Uterus (tissue), 2 donors: ENCODE results near the gene ZNF28.
"Not testable (repeated sequence)": the region's sequence is repeated elsewhere in the genome, so short reads cannot be mapped to it uniquely, and the experiment has no call there.

ENCODE experiments used
- POLR2A ChIP-seq, 2 donors: fragments of 450-650 bp; IDR thresholded peaks; one replicate each; pipeline ENCODE4 v1.6.1; 2016; ENCODE audit warnings: antibody characterized with exemption in 2 of 2, mild to moderate bottlenecking in 1 of 2, moderate library complexity in 1 of 2
- TF ChIP-seq, protein P1 (sequence below), 4 experiments: fragments of 200-600 bp in 2 of 4; fragments of 450-650 bp in 2 of 4; sonication (generic) in 2 of 4; IDR thresholded peaks; one replicate each; pipeline ENCODE4 v1.5.1; 2016 to 2019; ENCODE audit warnings: antibody characterized with exemption in 4 of 4, mild to moderate bottlenecking in 2 of 4, moderate library complexity in 1 of 4

GRCh38 chr19:52820472-52821203 is 795 bp downstream of the ZNF28 start:
- TF ChIP-seq, protein P1, sequence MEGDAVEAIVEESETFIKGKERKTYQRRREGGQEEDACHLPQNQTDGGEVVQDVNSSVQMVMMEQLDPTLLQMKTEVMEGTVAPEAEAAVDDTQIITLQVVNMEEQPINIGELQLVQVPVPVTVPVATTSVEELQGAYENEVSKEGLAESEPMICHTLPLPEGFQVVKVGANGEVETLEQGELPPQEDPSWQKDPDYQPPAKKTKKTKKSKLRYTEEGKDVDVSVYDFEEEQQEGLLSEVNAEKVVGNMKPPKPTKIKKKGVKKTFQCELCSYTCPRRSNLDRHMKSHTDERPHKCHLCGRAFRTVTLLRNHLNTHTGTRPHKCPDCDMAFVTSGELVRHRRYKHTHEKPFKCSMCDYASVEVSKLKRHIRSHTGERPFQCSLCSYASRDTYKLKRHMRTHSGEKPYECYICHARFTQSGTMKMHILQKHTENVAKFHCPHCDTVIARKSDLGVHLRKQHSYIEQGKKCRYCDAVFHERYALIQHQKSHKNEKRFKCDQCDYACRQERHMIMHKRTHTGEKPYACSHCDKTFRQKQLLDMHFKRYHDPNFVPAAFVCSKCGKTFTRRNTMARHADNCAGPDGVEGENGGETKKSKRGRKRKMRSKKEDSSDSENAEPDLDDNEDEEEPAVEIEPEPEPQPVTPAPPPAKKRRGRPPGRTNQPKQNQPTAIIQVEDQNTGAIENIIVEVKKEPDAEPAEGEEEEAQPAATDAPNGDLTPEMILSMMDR (IDR thresholded peaks at IDR 0.05): not testable (repeated sequence)
- TF ChIP-seq POLR2A (IDR thresholded peaks at IDR 0.05): not testable (repeated sequence)
